HG03520 (cell line): Measurements from ENCODE around the gene TENM4.
"Not testable (repeated sequence)": the region's sequence is repeated elsewhere in the genome, so short reads cannot be mapped to it uniquely, and the experiment has no call there.

Experiments
- ATAC-seq: cut with Tn5 transposase; IDR thresholded peaks from one replicate; pipeline ENCODE4 v1.9.1; 2021; ENCODE audit warnings: mild to moderate bottlenecking, moderate library complexity; ENCODE audit not compliant: unreplicated experiment

Gene TENM4

DNA sequence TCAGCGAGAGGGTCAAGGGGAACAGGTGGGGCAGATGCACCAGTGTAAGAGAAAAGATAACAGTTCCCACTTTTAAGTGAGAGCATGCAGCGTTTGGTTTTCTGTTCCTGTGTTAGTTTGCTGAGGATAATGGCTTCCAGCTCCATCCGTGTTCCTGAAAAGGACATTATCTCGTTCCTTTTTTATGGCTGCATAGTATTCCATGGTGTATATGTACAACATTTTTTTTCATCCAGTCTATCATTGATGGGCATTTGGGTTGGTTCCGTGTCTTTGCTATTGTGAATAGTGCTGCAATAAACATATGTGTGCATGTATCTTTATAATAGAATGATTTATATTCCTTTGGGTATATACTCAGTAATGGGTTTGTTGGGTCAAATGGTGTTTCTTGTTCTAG is 218.7 kb downstream of the TENM4 start:
- ATAC-seq = not testable (repeated sequence)

DNA sequence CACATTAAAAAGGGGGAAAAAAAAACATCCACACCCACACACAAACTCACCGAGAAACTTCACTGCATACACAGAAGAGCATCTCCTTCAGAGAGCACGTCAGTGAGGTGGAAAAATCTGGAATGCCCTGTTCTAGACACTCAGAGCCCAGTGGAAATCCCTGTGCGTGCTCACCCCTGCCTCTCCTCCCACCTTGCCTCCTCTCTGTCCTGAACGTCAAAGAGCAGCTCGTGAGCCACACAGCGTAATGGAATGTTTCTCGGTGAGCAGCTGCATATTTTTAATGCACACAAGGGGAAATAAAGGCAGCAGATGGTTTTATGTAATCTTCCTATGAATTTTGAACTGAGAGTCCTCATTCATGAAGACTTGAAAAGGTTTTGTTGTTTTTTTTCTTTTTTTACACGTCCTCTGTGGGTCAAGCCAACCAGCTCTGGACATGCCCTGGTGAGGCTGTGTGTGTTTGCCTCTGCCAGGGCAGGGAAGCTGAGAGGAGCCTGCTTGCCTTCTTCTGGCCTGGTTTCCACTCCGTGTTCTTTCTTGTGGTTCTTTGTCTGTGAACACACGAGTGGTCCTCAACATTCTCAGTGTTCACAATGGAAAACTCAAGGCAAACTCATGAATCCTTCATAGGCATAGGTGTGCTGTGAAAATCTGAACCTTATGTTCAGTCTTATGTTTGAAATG is 219.2 kb downstream of the TENM4 start:
- no peak for ATAC-seq

DNA sequence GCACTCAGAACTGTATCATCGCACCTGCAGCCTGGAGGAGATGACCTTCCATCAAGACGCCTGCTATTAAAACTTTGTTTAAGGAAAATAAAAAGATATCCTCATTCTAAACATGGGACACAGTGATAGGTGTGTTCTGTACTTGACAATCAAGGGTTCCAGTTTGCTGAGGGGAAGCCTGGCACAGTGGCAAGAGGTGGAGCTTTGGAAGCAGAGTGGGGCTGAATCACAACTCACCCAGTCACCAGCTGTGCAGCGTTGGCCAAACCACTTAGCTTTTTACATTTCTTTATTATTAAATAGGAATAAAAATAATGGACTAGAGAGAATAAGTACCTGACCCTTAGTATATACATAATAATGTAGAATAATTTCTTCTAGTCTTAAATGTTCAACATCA is 220.7 kb downstream of the TENM4 start:
- no peak for ATAC-seq

DNA sequence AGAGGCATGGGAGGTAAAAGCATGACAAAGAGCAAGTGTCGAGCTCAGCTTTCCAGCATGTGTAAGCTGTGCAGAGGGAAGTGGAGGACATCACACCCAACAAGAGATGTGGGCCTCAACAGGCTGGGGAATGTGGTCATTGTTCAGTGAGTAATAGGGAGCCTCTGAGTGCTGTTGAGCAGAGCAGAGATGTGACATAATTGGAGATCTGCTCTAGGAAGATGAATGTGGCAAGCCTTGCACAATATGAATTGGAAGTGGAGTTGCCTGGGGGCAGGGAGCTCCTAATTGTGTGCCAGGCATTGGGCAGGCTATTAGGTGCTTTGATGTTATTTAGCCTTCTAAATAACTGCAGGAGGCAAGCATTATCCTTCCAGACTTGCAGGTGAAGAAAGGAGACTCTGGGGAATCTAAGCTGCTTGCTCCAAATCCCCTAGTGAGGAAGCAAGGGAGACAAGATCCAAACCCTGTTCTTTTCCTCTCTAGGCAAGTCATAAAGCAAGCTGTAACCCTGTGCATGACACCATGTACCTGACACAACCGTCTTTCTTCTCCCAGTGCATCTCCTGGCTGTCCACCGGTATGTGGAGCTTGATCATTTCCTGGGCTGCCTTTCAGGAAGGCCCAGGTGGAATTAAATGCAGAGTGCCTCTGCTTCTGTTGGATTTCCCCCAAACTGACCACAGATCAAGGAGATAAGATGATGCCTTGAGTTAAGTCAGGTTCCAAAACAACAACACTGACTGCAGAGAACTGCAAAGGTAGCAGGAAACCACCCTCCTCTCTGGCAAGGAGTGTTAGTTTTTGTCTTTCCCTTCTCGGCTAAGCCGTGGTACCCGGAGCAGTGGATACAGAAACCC is 221.4 kb downstream of the TENM4 start:
- no peak for ATAC-seq

DNA sequence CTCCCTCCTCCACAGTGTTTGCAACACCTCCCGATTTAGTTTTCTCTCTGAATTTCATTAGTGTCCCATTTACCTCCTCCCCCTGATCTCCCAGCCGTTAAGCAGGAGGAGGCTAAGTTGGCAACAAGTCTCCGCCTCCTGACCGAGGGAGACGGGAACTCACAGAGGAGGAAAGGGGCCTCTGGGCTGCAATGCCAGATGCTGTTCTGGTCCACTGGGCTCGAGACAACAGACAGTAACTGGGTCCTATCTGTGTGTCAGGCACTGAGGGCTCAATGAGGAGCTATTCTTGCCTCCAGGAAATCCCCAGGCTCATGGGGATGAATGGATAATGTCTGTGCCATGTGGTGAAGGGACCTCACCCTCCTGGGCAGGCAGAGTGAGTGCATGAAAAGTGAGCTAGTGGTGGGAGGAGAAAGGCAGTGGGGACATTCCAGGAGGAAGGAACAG is 228.1 kb downstream of the TENM4 start:
- no peak for ATAC-seq

DNA sequence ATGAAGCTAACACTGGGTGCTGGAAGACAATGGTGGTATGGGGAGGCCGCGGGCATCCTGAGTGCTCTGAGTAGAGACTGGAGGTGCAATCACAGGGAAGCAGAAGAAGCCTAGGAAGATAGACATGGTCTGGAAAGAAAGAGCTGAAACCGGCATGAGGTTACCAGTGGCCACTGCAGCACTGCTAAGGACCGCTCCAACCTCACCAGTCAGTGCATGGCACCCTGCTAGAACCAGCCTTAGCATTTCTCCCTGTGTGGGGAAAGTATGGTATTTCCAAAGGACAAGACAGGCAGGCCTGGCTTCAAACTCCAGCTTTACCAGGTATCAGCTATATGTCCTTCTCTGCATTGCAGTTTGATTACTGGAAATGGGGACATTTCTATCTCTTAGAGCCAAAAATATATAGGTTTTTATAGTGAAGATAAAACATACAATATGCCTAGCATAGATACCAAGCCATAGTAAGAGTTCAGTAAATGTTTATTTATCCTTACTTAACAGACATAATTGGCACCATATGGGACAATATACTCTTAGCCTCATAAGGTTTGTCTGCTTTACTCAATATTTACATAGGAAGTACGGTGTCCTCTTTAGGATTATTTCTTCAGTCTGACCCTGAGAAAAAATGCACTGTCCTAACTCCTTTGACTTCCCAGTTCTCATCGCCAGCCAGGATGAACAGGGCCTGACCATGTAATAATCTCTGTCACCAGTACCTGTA is 231.1 kb downstream of the TENM4 start:
- no peak for ATAC-seq

DNA sequence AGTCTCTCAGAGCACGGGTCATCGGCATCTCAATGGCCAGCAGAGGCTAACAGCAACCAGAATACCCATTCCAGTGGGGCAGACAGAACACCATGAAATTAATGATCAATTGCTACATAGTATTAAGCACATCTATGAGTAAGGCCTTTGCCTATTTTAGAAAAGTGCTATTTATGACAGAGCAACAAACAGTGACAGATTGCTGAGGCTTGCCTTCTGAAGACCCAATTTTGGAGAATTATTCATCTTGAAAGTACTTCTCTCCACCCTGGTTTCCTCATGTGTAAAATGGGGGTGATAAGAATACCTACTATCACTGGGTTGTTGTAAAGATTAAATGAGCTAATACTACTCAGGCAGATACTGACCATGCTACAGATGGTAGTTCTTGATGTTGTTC is 232.7 kb downstream of the TENM4 start:
- peak; percentile 66 for ATAC-seq

DNA sequence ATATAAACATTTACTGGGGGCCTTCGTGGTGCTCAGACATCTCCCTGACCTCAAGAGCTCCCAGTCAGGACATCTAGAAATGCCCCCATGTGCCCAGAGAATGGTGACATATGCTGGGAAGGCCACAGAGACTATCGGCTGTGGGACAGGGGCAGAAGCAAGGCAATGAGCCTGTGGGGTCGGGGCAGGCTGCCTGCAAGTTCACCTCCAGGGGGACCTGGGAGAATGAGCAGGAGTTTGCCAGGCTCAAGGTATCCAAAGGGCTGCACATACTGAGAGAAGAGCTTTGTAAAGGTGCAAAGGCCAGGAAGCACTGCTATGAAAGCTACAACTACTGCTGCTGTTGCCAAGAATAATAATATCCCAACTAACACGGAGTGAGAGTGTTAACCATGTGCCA is 233.9 kb downstream of the TENM4 start:
- ATAC-seq = no peak

DNA sequence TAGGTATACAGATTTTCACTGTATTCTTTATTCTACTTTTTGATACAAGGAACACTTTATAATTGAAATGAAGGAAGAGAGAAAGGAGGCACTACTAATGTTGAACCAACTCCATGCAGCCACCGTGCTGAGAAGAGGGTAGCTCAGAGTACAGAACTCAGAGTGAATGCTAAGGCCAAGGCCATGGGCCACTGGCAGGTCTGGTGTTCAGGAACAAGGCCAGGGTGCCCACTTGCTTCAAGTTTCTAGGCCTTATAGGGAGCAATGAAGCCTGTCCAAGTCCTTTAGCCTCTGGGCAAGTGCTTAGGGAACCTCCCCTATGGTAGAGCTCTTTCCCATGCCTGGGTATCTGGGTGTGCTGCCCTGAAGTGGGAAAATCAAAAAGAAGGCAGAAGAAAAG is 235.0 kb downstream of the TENM4 start:
- ATAC-seq = no peak

DNA sequence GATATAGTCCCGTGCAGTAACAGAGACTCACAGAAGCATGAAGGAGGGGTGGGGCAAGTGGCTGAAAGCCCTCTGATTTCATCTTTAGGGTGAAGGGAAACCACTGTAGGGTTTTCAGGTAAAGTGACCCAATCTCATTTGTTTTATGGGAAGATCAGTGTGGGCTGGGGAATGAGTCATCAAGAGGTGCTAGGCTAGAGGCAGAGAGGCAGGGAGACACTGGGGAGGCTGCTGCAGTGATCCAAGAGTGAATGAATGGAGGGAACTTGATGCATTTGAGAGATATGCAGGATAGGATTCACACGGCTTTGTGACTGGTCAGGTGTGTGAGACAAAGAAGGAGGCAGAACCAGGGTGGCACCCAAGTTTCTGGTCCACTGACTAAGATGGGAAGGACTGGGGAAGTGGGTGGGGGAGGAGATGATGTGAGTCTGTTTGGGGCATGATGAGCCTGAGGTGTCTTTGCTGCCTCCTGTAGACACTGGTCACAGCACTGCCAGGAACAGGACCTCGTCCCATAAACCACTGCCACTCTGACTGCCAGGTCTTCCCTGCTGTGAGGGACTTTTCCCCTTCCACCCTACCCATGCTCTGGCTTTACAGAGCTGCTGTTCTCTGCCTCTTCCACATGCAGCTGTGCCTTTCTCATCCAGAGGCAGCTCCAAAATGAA is 239.0 kb downstream of the TENM4 start:
- no peak for ATAC-seq

DNA sequence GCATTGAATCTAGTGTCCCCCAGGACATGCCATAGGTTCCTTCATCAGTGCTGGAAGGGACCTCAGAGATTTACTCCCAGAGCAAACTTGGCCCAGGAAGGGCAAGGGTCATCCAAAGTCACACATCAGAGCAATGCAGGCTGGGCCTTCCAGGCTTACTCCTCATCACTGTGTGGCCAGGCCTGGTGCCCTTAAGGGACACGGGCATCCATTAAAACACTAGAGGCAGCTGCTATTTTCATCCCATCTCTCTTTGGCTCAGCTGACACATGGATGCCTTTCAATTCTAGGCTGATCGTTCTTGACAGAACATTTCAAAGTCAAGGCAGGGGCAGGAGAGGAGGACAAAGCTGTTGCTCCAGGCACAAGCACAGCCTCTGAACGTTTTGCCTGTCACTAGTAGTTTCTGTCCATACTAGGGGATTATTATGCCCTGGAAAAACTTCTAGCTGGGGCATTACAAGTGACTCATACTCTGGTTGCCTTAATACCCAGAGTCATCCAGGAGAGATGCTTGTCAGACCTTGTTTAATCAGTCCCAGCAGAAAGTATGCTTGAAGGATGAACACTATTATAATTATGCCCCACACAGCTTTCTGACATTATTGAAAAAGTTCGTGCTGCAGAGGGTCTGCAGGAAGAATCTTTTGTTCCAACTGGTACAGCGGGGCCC is 240.3 kb downstream of the TENM4 start:
- ATAC-seq = no peak

DNA sequence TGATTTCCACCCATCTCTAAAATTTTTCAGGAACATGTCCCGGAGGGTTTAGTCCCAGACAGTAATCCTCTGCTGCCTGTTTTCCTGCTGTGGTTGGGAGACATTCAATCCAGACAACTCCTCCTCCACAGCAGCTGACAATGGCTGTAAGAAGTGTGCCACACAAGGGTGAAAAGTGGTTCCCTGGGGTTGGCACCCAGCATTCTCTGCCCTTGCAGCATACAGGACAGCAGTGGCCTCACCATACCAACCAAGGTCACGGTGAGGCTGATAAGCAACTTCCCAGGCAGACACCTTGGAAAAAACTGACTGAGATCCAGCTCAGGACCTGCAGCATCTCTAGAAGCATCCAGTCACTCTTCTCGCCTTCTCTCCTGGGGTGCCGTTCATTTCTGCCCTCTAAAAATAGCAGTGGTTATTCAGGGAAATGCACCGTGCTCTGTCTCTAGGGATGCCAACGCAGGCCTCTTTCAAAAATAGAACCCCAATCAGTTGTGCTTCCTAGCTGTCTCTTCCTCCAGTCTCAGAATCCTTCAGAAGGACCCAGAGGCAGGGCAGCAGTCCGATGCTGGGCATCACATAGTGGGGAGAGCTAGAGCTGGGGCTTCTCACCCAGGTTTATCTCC is 241.0 kb downstream of the TENM4 start:
- ATAC-seq = no peak

DNA sequence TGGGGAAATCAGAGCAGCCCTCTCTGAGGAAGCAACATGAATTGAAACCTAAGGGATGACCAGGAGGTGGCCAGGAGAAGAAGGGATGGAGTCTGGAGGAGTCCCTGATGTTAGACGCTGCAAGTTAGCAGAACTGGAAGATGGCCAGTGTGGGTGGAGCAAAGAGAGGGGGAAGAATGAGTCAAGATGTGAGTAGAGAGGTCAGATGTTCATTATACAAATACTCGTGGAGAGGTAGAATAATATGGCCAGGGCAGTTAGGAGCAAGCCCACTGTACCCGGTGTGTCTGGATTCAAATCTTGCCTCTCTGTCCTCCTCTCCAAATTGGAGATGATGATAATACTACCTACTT is 242.0 kb downstream of the TENM4 start:
- no peak for ATAC-seq

DNA sequence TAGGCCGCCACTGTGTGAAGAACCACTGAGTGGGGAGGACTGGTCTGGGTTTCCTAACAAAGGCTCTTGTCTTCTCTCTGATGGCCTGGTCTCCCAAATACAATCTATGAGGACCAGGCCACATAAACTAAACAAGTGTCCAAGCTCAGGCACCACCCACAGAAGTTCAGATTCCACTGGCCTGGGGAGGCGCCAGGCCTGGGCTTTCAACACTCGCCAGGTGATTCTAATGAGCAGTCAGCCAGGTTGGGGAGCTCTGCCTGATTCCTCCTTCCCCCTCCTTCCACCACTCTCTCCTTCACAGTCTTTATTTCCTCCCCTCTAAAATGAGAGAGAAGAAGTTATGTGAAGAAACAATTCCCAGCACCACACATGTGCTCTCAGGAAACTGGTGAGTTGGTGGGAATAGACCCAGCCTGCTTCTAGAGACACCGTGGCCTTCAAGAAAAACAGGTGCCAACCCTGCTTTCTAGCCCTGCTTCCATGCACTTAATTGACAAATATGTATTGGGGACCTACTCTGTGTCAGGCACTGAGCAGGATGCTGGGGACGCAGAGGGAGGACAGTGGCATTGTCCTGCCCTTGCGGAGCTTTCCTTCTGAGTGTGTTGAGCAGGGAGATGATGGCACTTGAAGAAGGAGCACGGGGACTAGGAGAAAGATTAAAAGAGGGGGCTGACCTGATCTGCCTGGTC is 242.5 kb downstream of the TENM4 start:
- no peak for ATAC-seq

DNA sequence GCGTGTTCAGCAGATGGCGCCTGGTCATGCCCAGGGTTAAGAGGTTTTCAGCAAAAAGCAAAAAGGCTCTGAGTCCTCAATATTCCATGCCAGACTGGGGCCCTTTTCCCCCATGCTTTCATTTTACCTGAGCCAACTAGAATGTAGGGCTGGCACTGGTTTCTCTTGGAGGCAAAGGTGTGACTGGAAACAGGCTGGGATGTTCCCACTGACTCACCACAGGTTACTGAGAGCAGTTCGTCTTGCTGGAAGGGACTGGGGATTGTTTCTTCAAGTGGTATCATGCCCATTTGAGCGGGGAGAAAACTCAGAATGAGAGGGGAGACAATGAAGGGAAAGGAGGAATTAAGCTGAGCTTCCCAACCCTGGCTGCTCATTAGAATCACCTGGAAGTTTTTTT is 243.9 kb downstream of the TENM4 start:
- no peak for ATAC-seq

DNA sequence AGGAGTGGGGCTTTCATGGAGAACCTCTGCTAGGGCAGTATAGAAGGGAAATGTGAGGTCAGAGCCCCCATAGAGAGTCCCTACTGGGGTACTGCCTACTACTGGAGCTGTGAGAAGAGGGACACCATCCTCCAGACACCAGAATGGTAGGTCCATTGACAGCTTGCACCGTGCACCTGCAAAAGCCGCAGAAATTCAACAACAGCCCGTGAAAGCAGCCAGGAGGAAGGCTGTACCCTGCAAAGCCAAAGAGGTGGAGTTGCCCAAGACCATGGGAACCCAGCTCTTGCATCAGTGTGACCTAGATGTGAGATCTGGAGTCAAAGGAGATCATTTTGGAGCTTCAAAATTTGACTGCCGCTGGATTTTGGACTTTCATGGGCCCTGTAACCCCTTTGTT is 245.6 kb downstream of the TENM4 start:
- ATAC-seq = no peak

DNA sequence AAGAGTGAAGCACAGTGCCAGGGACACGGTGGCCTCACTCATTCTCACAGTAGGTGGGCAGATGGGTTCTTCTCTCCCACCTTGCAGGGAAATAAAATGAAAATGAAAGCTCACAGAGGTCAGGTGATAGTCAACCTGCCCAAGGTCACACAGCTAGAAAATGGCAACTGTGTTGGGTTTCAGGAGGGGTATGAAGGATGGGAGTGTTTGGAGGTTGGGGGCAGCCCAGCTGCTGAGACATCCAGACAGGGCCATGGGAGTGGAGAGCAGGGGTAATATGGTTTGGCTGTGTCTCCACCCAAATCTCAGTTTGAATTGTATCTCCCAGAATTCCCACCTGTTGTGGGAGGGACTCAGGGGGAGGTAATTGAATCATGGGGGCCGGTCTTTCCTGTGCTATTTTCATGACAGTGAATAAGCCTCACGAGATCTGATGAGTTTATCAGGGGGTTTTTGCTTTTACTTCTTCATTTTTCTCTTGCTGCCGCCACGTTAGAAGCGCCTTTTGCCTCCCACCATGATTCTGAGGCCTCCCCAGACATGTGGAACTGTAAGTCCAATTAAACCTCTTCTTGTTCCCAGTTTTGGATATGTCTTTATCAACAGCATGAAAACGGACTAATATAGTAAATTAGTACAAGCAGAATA is 247.0 kb downstream of the TENM4 start:
- no peak for ATAC-seq

DNA sequence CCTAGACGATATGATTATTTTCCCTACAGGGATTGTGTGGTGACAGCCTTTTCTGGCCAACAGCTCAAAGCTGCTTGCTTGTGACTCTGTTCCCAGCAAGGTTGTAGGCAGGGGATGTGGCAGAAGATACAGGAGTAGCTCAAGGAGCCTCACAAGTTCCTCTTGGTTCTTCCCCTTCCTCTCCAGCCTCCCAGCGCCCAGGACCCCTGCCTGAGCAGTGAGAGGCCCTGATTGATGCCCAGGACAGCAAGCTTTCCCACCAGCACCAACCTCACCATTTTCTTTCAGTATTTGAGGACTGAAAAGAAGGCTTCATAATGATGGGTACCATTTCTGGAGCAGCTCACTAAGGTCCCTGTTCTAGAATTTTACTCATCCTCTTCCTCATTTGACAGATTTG is 248.0 kb downstream of the TENM4 start:
- no peak for ATAC-seq

DNA sequence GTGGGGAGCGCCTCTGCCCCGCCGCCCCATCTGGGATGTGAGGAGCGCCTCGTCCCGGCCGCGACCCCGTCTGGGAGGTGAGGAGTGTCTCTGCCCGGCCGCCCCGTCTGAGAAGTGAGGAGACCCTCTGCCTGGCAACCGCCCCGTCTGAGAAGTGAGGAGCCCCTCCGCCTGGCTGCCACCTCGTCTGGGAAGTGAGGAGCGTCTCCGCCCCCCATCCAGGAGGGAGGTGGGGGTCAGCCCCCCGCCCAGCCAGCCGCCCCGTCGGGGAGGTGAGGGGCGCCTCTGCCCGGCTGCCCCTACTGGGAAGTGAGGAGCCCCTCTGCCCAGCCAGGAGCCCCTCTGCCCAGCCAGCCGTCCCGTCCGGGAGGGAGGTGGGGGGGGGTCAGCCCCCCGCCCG is 249.1 kb downstream of the TENM4 start:
- not testable (repeated sequence) for ATAC-seq
